ENCODE measurements around the gene SMC2. TPM values are rescaled to one million over a fixed set of nuclear protein-coding genes. Genes with fewer than 3 reads are reported as not detected.

SMC2 gene
- total and polyA plus RNA-seq, 10 of the 15 experiments (the other 5 are each of a cell fraction or from before 2014, with no cell fraction given), result 22.9 to 116 (median 50.0) TPM

- TF ChIP-seq, protein P1, sequence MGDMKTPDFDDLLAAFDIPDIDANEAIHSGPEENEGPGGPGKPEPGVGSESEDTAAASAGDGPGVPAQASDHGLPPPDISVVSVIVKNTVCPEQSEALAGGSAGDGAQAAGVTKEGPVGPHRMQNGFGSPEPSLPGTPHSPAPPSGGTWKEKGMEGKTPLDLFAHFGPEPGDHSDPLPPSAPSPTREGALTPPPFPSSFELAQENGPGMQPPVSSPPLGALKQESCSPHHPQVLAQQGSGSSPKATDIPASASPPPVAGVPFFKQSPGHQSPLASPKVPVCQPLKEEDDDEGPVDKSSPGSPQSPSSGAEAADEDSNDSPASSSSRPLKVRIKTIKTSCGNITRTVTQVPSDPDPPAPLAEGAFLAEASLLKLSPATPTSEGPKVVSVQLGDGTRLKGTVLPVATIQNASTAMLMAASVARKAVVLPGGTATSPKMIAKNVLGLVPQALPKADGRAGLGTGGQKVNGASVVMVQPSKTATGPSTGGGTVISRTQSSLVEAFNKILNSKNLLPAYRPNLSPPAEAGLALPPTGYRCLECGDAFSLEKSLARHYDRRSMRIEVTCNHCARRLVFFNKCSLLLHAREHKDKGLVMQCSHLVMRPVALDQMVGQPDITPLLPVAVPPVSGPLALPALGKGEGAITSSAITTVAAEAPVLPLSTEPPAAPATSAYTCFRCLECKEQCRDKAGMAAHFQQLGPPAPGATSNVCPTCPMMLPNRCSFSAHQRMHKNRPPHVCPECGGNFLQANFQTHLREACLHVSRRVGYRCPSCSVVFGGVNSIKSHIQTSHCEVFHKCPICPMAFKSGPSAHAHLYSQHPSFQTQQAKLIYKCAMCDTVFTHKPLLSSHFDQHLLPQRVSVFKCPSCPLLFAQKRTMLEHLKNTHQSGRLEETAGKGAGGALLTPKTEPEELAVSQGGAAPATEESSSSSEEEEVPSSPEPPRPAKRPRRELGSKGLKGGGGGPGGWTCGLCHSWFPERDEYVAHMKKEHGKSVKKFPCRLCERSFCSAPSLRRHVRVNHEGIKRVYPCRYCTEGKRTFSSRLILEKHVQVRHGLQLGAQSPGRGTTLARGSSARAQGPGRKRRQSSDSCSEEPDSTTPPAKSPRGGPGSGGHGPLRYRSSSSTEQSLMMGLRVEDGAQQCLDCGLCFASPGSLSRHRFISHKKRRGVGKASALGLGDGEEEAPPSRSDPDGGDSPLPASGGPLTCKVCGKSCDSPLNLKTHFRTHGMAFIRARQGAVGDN (IDR thresholded peaks at IDR 0.05), result no peak
- no peak for TF ChIP-seq MYB (IDR thresholded peaks at IDR 0.05; ENCODE audit: borderline replicate concordance, low read depth, low read length)
- no peak for TF ChIP-seq POLR2A (IDR thresholded peaks at IDR 0.05; ENCODE audit: low read depth, low read length)
- TF ChIP-seq, protein P2, sequence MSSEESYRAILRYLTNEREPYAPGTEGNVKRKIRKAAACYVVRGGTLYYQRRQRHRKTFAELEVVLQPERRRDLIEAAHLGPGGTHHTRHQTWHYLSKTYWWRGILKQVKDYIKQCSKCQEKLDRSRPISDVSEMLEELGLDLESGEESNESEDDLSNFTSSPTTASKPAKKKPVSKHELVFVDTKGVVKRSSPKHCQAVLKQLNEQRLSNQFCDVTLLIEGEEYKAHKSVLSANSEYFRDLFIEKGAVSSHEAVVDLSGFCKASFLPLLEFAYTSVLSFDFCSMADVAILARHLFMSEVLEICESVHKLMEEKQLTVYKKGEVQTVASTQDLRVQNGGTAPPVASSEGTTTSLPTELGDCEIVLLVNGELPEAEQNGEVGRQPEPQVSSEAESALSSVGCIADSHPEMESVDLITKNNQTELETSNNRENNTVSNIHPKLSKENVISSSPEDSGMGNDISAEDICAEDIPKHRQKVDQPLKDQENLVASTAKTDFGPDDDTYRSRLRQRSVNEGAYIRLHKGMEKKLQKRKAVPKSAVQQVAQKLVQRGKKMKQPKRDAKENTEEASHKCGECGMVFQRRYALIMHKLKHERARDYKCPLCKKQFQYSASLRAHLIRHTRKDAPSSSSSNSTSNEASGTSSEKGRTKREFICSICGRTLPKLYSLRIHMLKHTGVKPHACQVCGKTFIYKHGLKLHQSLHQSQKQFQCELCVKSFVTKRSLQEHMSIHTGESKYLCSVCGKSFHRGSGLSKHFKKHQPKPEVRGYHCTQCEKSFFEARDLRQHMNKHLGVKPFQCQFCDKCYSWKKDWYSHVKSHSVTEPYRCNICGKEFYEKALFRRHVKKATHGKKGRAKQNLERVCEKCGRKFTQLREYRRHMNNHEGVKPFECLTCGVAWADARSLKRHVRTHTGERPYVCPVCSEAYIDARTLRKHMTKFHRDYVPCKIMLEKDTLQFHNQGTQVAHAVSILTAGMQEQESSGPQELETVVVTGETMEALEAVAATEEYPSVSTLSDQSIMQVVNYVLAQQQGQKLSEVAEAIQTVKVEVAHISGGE (CRISPR knock-in tag; IDR thresholded peaks at IDR 0.05), result no peak
- no peak for TF ChIP-seq ESRRA (IDR thresholded peaks at IDR 0.05; ENCODE audit: low read length)
- TF ChIP-seq SUPT20H (IDR thresholded peaks at IDR 0.05; ENCODE audit: borderline replicate concordance, control insufficient read depth, low read depth, low read length), result no peak
- no peak for TF ChIP-seq ZBTB33 (IDR thresholded peaks at IDR 0.05)
Observed at GRCh38 chr9:104118916-104119315, 24.8 kb downstream of the SMC2 start (continued).

Measured in GM12878 (cell line).